Uterus (tissue), 2 donors: Measurements from ENCODE around the gene TRAF5.
"Not testable (repeated sequence)": the region's sequence is repeated elsewhere in the genome, so short reads cannot be mapped to it uniquely, and the experiment has no call there.

Experiments
- POLR2A ChIP-seq, 2 donors: fragments of 450-650 bp; IDR thresholded peaks; one replicate each; pipeline ENCODE4 v1.6.1; 2016; ENCODE audit warnings: antibody characterized with exemption in 2 of 2, mild to moderate bottlenecking in 1 of 2, moderate library complexity in 1 of 2
- TF ChIP-seq, protein P1 (sequence below), 4 experiments: fragments of 200-600 bp in 2 of 4; fragments of 450-650 bp in 2 of 4; sonication (generic) in 2 of 4; IDR thresholded peaks; one replicate each; pipeline ENCODE4 v1.5.1; 2016 to 2019; ENCODE audit warnings: antibody characterized with exemption in 4 of 4, mild to moderate bottlenecking in 2 of 4, moderate library complexity in 1 of 4

DNA sequence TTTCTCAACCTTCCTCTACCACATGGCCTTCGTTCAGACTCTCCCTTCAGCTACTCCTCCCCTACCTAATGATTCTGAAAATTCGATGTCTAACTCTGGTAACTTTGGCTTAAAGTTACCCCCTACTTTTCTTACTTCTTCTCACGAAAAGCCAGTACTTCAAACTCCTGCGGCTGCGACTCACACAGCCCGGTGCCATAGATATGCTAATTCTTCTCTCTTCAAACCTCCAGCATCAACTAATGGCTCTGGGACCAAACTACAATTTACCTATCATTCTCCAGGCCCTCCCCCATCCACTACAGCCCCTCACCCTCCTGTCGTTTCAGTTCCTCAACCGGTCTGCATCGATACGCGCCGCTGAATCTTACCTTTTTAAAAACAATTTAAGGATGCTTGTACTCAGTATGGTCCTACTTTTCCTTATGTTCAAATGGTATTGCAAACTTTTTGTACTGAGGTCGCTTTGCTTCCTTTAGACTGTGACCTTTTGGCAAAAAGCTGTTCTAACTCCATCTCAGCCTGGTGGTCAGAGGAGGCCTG lies 73.3 kb downstream of the TRAF5 start:
- TF ChIP-seq, protein P1, sequence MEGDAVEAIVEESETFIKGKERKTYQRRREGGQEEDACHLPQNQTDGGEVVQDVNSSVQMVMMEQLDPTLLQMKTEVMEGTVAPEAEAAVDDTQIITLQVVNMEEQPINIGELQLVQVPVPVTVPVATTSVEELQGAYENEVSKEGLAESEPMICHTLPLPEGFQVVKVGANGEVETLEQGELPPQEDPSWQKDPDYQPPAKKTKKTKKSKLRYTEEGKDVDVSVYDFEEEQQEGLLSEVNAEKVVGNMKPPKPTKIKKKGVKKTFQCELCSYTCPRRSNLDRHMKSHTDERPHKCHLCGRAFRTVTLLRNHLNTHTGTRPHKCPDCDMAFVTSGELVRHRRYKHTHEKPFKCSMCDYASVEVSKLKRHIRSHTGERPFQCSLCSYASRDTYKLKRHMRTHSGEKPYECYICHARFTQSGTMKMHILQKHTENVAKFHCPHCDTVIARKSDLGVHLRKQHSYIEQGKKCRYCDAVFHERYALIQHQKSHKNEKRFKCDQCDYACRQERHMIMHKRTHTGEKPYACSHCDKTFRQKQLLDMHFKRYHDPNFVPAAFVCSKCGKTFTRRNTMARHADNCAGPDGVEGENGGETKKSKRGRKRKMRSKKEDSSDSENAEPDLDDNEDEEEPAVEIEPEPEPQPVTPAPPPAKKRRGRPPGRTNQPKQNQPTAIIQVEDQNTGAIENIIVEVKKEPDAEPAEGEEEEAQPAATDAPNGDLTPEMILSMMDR (IDR thresholded peaks at IDR 0.05): not testable (repeated sequence)
- not testable (repeated sequence) for TF ChIP-seq POLR2A (IDR thresholded peaks at IDR 0.05)
